Stimulated activated CD8-positive, alpha-beta memory T cell treated with anti-CD3 and anti-CD28 coated beads, Interleukin-4, amount 100 ng/mL, for 24 hours (primary cell): ENCODE measurements around the gene SLC4A11.
"Not testable (repeated sequence)": the region's sequence is repeated elsewhere in the genome, so short reads cannot be mapped to it uniquely, and the experiment has no call there.

Source experiments
- DNase-seq: peaks from one replicate; pipeline ENCODE4 v3.0.0-alpha.2; 2020; ENCODE audit warnings: low read depth

SLC4A11 gene

DNA sequence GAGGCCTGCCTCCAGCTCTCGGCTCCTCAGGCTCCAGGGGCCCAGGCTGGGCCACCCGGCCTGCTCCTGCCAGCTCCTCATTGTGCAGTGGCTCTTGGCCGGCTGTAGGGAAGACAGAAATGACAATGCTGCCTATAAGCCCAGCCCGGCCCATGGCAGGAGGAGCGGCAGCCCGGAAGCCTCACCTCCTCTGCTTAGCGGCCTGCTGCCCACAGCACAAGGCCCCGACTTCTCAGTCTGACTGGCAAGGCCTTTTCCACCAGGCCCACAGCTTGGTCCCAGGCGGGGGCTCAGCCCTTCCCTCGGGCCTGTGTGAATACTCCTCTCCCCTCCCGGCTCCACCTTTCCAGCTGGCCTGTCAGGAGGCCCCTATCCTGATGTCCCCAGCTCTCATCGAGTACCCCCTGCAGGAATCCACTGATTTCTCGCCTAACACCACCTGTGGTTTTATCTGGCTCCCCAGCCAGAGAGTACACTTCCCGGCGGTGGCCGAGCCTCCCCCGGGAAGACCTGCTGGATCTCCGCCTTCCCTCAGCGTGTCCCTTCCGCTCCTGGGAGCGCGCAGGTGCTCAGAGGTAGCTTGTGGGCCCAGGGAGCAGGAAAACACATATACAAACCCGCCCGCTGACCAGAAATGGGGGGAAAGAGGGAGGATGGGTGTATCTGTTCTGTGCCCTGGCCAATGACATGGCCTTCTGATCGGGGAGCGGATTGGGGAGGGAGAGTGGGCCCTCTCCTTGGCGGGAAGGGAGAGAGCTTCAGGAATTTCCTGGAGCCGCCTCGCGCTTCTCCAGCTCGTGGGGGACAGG lies 35.5 kb downstream of the SLC4A11 start:
- peak; percentile 13 for DNase-seq

DNA sequence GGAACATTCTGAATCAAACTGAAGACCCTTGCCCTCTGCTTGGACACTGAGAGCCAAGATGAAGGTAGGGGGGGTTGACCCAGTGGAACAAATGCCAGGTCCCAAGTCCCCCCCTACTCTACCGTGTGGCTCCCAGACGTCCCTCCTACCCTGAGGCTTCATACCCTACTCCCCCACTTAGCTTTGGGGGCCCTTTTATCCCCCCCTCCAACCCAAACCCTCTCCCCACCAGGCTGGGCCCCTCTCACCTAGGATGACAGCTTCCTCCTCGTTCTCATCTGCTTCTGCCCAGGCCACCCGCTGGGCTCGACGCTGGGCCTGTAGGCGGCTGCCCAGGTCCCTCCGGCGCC lies 36.0 kb downstream of the SLC4A11 start:
- no peak for DNase-seq

DNA sequence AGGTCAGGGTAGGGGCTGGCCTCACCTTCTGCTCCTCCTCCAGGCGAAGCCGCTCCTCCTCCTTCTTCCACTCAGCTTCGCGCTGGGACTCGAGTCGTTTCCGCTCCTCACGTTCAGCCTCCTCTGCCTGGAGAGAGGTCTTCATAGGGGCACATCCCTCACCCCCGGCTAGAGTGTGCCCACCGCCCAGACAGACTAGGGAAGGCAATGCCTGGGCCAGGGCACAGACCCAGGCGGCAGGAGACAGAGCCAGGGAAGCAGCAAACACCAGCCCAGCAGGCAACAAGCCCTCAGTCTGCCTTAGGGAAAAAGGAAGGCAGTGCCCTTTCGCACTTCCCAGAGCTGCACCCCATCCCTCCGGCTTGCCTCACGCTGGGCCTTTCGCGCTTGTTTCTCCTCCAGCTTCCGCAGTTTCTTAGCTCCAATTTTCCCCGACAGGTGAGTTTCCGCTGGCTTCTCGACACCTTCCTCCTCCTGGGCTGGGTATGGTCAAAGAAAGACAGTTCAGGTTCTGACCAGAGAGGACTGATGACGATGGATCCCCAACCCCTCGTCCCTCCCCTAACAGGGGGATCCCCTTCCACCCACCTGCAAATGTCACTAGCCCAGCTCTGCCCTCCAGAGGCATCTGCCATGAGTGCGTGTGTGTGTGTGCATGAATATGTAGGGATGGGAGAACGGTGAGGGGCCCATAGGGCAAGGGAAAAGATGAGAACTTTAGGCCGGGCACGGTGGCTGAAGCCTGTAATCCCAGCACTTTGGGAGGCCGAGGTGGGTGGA lies 38.8 kb downstream of the SLC4A11 start:
- DNase-seq = no peak

DNA sequence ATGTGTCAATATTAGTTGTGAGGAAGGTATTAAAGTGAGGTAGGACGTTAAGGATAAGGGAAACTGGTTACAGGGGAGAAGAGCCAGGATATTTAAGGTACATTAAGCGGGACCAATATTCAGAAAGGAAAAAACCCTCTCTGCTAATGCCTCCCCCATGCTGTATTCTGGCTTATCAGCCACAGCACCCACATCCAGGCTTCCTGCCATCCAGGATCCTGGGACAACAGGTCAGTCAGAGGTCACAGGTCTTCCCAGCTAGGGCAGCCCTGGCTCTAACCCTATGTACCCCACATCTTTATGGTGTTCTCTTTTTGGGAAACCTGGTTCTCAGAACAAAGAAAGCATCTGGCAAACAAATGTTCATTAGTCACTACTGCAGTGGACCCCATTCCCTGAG lies 39.8 kb downstream of the SLC4A11 start:
- no peak for DNase-seq

DNA sequence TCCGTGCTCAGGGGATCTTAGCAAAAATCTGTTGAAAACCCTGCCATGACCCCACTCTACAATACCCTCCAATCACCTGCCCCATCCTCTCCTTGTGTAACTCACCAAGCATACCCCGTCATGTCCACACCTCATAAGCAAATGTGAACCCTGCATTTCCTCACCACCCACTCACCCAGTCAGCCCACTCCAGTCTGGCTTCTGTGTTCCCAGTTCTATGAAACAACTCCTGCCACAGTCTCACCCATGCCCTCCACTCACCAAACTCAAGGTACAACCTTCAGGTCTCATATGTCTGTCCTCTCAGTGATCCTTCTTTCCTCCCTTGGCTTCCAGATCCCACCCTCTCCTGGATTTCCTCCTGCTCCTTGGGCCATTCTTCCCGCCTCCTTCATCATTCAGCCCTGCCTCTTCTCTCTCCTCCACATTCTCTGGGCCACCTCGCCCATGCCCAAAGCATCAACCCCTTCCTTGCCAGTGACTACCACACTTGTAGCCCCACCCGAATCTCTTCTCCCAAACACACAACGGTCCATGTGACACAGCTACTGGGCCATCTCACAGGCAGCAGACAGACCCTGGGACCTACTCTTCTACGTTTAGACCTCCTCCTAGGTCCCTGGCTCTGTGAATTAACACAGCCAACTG lies 43.3 kb downstream of the SLC4A11 start:
- no peak for DNase-seq

DNA sequence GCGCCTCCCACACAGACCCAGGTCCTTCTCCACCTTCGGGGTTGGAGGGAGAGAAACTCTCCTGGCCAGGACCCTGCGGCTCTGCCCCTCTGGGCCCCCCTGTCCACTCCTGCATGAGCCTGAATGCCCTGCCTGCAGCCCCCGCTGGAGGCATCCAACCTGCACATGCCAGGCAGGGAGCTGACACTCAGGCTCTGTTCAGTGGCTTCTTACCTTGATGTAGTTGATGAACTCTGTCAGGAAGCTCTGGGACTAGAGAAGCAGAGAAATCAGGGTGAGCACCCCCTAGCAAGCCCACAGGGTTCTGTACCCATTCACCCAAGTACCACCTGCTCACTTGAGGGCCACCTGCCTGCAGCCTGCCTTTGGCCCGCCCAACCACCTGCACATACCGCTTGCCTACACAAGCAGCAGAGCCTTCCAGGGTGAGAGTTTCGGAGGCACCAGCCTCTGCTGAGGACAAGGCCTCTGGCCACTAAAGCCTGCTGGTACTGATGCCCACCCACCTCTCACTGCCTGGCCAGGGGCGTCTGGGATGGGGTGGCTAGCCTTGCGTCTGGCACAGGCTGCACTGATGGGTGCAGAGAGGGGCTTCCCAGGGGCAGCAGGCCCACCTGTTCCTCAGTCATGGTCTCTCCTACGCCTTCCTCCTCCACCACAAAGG lies 44.2 kb downstream of the SLC4A11 start:
- no peak for DNase-seq

DNA sequence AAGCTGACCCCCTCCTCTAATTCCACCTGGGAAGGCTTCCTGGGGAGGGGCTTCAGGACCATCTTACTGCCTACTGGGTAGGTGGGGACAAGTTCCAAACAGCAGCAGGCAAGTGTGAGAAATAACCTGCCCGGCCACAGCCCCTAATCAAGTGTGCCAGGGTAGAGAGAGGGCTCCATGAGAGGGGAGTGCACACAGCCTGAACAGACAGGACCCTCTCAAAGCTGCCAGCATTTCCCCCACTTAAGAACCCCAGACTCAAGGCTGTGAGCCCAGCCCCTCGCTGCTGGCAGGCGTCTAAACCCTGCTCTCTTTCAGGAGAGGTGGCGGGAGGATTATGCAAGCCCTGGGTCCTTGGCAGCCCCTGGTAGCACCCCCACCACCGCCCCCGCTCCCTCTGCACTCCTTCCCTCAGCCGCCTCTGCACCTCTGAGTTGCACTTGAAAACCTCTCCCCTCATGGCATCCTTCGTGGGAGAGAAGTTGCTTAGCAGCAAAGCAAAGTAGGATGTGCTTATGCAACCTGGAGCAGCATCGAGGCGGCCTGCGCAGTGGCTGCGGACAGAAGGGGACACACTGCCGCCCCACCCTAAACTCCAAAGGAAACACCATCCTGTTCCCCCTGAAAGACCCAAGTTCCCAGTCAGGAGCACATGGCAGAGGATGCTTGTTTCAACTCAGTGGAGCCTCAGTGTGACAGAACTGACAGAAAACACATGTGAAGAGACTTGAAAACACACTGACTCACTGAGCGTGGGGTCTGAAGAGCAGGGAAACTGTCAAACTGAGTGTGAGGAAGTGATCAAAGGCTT lies 45.0 kb downstream of the SLC4A11 start:
- DNase-seq = no peak

DNA sequence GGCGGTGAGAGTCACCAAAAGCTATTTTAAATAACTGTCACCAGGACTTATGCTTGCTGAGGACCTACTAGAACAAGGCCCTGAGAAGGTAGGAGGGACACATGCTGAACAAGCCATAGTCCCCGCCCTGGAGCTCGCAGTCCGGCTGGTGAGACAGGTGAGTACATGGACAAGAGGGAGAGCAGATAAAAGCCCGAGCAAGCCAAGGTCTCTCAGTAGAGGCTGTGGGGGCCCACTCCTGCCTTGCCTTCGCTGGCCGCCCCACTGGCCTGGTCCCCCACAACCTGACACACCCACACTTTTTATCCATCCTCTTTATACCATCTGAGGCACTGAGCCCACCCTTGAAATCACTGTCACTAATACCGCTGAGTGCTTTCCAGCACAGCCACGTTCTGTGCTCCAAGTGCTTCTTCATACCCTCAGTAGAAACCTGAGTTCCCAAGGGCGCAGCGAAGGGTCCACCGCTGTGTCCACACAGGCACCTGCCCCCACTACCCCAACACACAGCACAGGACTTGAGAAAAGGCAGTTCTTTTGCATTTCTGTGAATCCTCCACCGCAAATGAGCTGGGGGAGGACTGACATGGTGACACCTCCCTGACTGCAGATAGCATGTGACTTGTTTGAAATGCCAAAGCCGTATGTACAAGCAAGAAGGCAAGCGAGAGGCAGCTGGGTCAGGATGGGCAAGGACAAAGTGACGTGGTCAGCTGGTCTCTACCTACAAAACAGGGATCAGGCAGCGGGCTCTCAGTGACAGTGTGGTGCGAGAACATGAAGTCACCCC lies 46.6 kb downstream of the SLC4A11 start:
- DNase-seq = no peak

DNA sequence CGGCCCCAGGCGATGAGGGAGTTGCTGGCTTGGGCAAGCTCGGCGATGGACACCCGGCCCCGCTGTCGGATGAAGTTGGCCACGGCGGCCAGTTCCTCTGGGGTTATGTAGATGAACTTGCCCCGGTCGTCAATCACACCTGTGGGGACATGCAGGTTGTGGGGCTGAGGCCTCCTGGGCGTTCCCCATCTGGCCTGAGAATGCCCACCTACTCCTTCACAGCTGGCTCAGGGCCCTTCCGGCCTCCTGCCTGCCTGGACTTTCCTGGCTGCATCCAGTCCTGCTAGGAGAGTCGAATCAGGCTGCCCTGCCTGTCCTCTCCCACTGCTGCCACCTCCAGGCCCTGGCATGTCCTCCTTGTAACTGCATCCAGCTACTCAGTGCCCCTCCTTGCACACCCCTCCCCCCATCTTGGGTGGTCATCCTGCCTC lies 48.3 kb downstream of the SLC4A11 start:
- DNase-seq = no peak

DNA sequence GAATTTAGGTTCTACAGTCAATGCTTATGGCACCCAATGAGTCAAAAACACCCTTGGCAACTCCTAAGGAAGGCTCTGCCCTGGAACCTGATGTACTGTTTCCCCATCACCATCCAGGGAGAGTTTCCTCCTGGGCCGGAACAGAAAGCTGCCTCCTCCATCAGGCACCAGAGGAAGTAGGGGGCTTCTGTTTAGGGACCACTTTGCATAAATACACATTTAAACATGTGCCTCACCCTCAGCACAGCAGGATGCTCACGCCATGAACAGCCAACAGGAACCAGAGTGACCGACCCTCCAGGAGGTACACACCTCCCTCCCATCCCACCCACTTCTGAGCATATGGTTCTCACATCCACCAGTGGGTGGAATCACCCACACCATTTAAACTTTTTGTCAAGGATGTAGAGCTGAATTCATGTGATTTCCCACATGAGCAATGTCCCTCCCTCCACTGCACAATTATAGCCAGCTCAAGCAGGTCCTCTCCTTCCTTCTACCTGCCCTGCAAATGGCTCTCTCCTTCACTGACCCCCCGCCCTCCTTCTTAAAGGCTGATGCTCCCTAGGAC lies 49.3 kb downstream of the SLC4A11 start:
- DNase-seq = no peak

DNA sequence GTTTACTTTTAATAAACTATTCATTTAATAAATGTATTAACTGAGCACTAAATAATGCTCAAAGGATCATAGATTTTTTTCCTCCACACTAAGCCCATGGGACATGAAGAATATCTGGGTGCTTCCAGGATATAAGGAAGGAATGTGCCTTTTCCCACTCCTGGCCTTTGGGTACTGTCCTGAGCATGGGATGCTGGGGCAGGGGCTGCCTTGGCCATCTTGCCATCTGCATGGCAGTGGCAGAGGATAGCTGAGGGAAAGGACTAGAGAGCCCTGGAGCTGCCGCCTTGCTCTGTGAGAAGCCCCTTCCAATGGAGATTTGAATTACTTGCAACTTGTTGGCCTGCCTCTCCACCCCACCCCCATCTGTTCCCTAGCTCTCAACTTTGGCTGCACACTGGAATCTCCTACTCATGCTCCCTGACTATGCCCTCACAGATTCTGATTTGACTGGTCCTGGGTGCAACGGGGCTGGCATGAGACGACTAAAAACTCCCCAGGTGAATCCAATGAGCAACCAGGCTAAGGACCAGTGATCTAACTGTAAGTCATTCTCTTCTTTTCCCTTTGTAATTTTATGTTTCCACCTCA lies 50.1 kb downstream of the SLC4A11 start:
- no peak for DNase-seq

DNA sequence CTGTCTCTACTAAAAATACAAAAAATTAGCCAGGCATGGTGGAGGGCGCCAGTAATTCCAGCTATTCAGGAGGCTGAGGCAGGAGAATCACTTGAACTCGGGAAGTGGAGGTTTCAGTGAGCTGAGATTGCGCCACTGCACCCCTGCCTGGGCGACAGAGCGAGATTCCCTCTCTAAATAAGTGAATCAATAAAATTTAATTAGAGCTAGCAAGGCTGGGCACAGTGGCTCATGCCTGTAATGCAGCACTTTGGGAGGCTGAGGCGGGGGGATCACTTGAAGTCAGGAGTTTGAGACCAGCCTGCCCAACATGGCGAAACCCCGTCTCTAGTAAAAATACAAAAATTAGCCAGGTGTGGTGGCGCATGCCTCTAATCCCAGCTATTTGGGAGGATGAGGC lies 51.1 kb downstream of the SLC4A11 start:
- not testable (repeated sequence) for DNase-seq

DNA sequence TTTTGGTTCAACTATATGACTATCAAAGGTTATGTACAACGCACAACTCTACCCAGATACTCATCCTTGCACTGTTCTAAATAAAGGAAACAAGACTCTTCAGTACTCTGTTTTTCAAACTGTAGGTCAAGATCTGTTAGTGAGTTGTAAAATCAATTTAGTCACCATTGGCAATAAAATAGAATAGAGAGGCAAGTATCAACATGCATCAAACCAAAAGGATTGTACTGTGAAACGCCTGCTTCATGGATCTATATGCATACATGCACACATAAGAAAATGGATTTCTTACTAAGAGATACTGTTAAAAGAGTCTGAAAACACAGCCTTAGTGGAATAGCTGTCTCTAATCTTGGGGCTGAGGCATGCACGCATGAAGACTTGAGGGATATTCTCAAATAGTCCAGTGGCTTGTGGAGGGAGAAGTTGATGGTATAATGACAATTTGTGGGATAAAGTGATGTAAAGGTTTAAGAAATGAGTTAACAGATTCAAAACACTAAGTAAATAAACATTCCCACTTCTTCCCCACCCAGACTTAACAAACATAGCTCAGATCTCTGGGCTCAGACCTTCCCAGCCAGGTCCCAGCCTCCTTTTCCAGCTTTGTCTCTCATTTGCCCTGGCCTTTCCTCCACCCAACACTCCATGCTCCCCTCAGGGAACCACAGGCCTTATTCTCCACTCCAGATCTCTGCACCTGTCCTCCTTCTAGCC lies 54.9 kb downstream of the SLC4A11 start:
- DNase-seq = no peak

DNA sequence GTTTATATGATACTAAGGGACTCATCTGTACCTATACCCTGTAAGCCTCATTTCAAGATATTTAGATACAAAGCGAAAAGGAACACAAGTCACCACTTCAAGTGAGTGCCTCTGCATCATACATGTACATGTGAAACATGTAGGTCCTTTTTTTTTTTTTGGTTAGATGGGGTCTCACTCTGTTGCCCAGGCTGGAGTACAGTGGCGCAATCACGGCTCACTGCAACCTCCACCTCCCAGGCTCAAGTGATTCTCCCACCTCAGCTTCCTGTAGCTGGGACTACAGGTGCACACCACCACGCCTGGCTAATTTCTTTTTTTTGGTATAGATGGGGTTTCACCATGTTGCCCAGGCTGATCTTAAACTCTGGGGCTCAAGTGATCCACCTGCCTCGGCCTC lies 56.6 kb downstream of the SLC4A11 start:
- DNase-seq = not testable (repeated sequence)

DNA sequence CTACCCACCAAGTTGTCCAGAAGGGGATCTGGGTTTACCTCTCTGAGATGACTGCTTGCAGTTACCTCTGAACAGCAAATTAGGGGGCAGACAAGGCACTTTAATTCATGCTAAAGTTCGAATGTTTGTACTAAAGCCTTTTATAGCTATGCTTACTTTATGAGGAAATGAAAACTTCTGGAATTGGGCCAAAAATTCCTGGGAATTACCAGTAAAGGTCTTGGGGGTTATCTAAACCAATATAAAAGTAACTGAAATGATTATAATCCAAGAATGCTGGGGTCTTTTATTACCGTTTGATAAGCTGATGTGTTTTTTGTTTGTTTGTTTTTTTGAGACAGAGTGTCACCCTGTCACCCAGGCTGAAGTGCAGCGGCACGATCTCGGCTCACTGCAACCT lies 57.7 kb downstream of the SLC4A11 start:
- no peak for DNase-seq

DNA sequence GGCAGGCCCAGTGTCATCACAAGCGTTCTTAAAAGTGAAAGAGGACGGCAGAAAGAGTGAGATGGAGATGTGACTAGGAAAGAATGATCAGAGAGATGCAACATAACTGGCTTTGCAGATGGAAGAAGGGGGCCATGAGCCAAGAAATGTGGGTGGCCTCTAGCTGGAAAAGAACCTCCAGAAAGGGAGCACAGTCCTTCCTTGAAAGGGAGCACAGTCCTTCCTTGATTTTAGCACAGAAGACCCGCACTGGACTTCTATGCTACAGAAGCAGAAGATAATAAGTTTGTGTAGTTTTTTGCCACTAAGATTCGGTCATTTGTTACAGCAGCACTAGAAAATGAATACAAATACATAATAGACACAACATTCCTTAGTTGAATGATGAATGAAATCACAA lies 58.7 kb downstream of the SLC4A11 start:
- no peak for DNase-seq

DNA sequence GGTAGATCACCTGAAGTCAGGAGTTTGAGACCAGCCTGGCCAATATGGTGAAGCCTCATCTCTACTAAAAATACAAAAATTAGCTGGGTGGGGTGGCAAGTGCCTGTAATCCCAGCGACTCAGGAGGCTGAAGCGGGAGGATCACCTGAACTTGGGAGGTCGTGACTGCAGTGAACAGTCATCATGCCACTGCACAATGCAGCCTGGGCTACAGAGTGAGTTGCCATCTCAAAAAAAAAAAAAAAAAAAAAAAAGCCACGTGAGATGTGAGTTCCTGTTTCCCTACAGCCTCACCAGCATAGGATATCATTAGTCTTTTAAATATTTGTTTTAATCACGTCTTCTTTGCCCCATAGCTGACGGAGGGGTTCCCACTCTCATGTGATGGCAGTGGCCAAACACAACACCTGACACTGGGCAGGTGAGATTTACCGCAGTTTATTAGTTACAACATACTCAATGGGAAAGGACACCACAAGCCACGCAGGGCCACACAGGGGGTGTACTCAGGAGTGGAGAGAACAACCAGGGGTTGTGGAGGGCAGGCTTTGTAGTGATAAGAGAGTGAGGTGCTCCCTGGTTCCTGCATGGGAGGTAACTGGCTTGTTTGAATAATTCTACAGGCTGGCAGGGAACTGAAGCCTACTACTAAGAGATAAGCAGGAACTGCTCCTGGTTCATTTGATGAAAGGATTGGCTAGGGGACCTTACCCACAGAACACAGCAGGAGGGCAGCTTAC lies 61.1 kb downstream of the SLC4A11 start:
- DNase-seq = no peak
